ENCODE results near the gene FERMT1. TPM values are rescaled to one million over a fixed set of nuclear protein-coding genes. Genes with fewer than 3 reads are reported as not detected.

The FERMT1 gene, protein sequence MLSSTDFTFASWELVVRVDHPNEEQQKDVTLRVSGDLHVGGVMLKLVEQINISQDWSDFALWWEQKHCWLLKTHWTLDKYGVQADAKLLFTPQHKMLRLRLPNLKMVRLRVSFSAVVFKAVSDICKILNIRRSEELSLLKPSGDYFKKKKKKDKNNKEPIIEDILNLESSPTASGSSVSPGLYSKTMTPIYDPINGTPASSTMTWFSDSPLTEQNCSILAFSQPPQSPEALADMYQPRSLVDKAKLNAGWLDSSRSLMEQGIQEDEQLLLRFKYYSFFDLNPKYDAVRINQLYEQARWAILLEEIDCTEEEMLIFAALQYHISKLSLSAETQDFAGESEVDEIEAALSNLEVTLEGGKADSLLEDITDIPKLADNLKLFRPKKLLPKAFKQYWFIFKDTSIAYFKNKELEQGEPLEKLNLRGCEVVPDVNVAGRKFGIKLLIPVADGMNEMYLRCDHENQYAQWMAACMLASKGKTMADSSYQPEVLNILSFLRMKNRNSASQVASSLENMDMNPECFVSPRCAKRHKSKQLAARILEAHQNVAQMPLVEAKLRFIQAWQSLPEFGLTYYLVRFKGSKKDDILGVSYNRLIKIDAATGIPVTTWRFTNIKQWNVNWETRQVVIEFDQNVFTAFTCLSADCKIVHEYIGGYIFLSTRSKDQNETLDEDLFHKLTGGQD
- total RNA-seq (under 1 TPM in 1 of 2 donors, not detected in 1; 0.16 TPM), total RNA-seq (0.15 to 1.3 reads per million in 2 donors)

DNA sequence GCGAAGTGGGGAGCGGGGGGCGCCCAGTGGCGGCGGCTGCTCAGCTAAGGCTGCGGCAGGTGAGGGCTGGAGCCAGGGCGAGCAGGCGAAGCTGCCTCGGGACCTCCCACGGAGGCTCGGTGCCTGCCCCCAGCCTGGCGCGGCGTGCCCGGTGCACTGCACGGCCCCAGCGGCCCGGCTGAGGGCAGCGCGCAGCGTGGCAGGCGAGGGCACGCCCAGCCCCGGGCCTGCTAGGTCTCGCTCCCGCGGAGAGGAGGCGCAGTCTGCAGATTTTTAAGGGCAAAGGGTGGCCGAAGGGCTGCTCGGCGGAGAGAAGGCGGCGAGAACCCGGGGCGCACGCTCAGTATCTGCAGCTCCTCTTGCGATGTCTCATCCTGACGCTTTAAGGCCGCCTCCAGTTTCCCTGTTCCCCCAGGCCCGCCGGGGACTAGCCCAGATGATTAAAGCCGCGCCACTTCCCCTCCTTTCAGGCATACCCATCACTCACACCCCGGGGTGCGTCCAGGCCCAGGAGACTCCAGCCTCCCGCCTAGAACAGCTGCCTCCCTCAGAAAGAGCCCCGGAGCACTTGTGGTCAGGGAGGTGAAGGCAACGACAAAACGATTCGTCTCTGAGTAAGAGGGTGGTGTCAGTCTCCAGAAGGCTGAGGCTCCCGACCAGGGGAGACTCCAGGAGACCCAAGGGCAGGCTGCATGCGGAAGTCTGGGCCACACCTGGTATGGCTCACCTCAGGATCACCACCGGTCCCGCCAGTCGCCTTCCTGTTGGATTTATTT lies at the start of gene FERMT1:
FERMT1 (minus strand) TSS at position 158 of the 776 bp plus-strand sequence. CDS start 3,476 bp downstream, outside the sequence.
- peaks cover 69% of the 10 kb centered on the region for H3K27me3 Mint-ChIP-seq
- DNase-seq = no peak
- H3K4me1 Mint-ChIP-seq = peaks cover 6% of the 10 kb centered on the region
- peaks cover 4% of the 10 kb centered on the region for H3K36me3 Mint-ChIP-seq (ENCODE audit: low read depth)
- H3K4me3 Mint-ChIP-seq = peak within 1 kb of the TSS; percentile 82
- H3K27ac Mint-ChIP-seq = no peak within 1 kb of the TSS
- ATAC-seq = peak; percentile 54
- H3K9me3 ChIP-seq (ENCODE audit: control insufficient read depth, low read length, poor library complexity, severe bottlenecking) = no peaks in the 10 kb centered on the region

GRCh38 chr20:6169251-6169650 lies 46.4 kb upstream of the FERMT1 start:
- H3K27me3 Mint-ChIP-seq = peaks cover 7% of the 10 kb centered on the region
- no peaks in the 10 kb centered on the region for H3K36me3 Mint-ChIP-seq (ENCODE audit: low read depth)

DNA sequence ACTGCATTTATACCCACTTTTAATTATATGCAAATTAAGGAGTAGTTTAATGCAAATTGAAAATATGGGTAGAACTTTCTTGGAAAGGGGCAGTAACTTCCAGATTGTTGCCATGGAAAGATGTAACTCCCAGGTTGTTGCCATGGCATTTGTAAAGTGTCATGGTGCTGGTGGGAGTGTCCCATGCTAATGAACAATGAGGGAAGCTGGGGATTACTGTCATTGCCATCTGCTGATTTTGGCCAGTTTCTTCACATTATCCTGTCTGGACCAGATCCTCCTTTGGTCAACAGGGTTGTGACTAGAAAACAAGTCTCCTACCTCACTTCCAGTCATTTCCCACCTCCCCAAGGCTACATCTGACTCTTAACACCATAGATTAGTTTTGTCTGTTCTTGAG lies 45.4 kb upstream of the FERMT1 start:
- ATAC-seq (no peak), DNase-seq (no peak)
- Mint-ChIP-seq H3K4me1 (no peaks in the 10 kb centered on the region), H3K36me3 (ENCODE audit: low read depth) (no peaks in the 10 kb centered on the region), H3K27me3 (peaks cover 7% of the 10 kb centered on the region), H3K27ac (no peak overlapping the region), H3K4me3 (no peak overlapping the region)
- H3K9me3 ChIP-seq (ENCODE audit: control insufficient read depth, low read length, poor library complexity, severe bottlenecking) = no peaks in the 10 kb centered on the region

More at GRCh38 chr20:6169251-6169650, 46.4 kb upstream of the FERMT1 start:
- Mint-ChIP-seq H3K4me1 (no peaks in the 10 kb centered on the region), H3K27ac (no peak overlapping the region), H3K4me3 (no peak overlapping the region)
- DNase-seq = no peak
- H3K9me3 ChIP-seq (ENCODE audit: control insufficient read depth, low read length, poor library complexity, severe bottlenecking) = no peaks in the 10 kb centered on the region
- ATAC-seq = no peak

DNA sequence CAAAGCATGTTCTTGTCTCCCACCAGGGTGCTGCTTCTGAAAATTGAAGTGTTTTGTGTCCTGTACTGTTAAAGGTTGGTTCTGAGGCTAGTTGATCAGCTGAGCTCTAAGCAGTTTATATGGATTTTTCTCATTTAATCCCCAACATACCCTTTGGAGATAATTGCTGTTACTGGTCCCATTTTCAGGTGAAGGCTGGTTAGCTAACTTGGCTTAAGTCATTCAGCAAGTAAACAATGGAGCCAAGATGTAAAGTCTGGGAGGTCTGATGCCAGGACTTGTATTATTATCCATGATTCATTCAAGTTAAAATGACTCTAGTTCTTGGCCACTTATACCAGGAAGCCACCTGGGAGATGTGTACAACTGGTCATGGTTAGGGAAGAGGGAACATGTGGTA lies 42.5 kb upstream of the FERMT1 start:
- no peak for DNase-seq

GRCh38 chr20:6164421-6165341 lies 41.9 kb upstream of the FERMT1 start:
- no peak overlapping the region for H3K27ac Mint-ChIP-seq
- no peaks in the 10 kb centered on the region for H3K36me3 Mint-ChIP-seq (ENCODE audit: low read depth)
- DNase-seq = no peak
- no peaks in the 10 kb centered on the region for H3K4me1 Mint-ChIP-seq
- no peak overlapping the region for H3K4me3 Mint-ChIP-seq
- no peaks in the 10 kb centered on the region for H3K9me3 ChIP-seq (ENCODE audit: control insufficient read depth, low read length, poor library complexity, severe bottlenecking)
- H3K27me3 Mint-ChIP-seq = peaks cover 20% of the 10 kb centered on the region
- ATAC-seq = no peak

More for the DNA sequence above, 42.5 kb upstream of the FERMT1 start:
- Mint-ChIP-seq H3K27ac (no peak overlapping the region), H3K4me1 (no peaks in the 10 kb centered on the region), H3K4me3 (no peak overlapping the region), H3K36me3 (ENCODE audit: low read depth) (no peaks in the 10 kb centered on the region), H3K27me3 (peaks cover 20% of the 10 kb centered on the region)
- no peak for ATAC-seq
- no peaks in the 10 kb centered on the region for H3K9me3 ChIP-seq (ENCODE audit: control insufficient read depth, low read length, poor library complexity, severe bottlenecking)

GRCh38 chr20:6160736-6161135 lies 37.9 kb upstream of the FERMT1 start:
- no peaks in the 10 kb centered on the region for H3K4me1 Mint-ChIP-seq
- no peak for DNase-seq
- no peaks in the 10 kb centered on the region for H3K36me3 Mint-ChIP-seq (ENCODE audit: low read depth)
- H3K9me3 ChIP-seq (ENCODE audit: control insufficient read depth, low read length, poor library complexity, severe bottlenecking) = no peaks in the 10 kb centered on the region
- no peak overlapping the region for H3K4me3 Mint-ChIP-seq
- no peak for ATAC-seq
- peaks cover 20% of the 10 kb centered on the region for H3K27me3 Mint-ChIP-seq
- no peak overlapping the region for H3K27ac Mint-ChIP-seq

DNA sequence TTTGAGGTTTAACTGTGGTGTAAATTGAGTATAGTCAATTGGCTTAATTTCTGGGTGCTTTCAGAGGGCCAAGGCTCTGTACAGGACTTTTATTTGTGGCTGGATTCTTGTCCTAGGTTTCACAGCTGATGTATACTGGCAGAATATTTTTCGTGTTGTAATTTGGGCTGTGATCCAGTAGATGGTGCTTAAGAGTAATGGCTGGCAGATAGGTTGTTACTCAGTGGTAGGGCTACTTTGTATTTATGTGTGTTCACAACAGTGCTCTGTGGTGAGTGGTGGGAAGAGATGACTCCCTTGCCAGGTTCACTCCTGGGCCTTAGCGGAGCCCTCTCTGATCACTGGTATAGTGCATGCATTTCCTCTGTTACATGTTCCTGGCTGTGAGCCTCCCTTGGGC lies 34.5 kb upstream of the FERMT1 start:
- no peaks in the 10 kb centered on the region for H3K9me3 ChIP-seq (ENCODE audit: control insufficient read depth, low read length, poor library complexity, severe bottlenecking)
- Mint-ChIP-seq H3K36me3 (ENCODE audit: low read depth) (no peaks in the 10 kb centered on the region), H3K27ac (no peak overlapping the region), H3K27me3 (peaks cover 11% of the 10 kb centered on the region), H3K4me1 (no peaks in the 10 kb centered on the region), H3K4me3 (no peak overlapping the region)
- ATAC-seq (no peak), DNase-seq (no peak)

DNA sequence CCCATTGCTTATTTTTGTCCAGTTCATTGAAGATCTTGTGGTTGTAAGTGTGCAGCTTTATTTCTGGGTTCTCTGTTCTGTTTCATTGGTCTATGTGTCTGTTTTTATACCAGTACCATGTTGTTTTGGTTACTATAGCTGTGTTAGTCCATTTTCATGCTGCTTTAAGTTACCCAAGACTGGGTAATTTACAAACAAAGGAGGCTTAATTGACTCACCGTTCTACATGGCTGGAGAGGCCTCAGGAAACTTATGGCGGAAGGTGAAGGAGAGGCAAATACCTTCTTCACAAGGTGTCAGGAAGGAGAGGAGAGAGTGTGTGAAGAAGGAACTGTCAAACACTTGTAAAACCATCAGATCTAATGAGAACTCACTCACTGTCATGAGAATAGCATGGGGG lies 29.9 kb upstream of the FERMT1 start:
- DNase-seq (no peak), ATAC-seq (no peak)
- H3K4me3 Mint-ChIP-seq = no peak overlapping the region
- H3K4me1 Mint-ChIP-seq = no peaks in the 10 kb centered on the region
- no peak overlapping the region for H3K27ac Mint-ChIP-seq
- H3K27me3 Mint-ChIP-seq = peaks cover 9% of the 10 kb centered on the region
- no peaks in the 10 kb centered on the region for H3K36me3 Mint-ChIP-seq (ENCODE audit: low read depth)
- H3K9me3 ChIP-seq (ENCODE audit: control insufficient read depth, low read length, poor library complexity, severe bottlenecking) = no peaks in the 10 kb centered on the region

GRCh38 chr20:6148073-6148472 lies 25.2 kb upstream of the FERMT1 start:
- Mint-ChIP-seq H3K27me3 (peaks cover 15% of the 10 kb centered on the region), H3K27ac (no peak overlapping the region), H3K4me3 (no peak overlapping the region)

DNA sequence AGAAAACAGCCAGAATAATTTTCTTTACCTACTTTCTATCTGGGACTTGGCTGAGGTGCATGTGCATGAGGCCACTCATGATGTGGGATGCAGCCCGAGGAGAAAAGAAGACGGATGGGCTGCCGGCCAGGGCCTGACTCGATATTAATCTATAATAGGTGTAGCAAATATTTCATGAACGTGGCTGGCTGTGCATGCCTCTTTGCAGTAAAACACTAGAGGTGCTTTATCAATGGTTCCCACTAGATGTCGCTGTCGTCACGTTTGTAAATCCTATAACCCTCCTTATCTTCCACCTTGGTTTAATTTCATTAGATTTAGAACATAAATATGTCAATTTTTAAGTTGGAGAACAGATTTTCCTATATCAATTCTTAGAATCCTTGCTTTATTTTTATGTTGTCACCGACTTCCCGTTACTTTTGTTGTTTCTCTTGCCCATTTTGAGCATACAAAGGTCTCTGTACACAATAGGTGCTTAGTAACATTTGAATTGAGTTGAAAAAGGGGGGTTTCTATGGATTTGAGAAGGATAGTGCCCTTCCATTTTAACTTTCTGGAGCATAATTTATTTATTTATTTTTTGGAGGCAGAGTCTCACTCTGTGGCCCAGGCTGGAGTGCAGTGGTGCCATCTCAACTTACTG lies 19.6 kb upstream of the FERMT1 start:
- H3K4me1 Mint-ChIP-seq = no peaks in the 10 kb centered on the region
- H3K27ac Mint-ChIP-seq = no peak overlapping the region
- peaks cover 20% of the 10 kb centered on the region for H3K27me3 Mint-ChIP-seq
- H3K4me3 Mint-ChIP-seq = no peak overlapping the region
- ATAC-seq = peak; percentile 52
- H3K36me3 Mint-ChIP-seq (ENCODE audit: low read depth) = no peaks in the 10 kb centered on the region
- no peaks in the 10 kb centered on the region for H3K9me3 ChIP-seq (ENCODE audit: control insufficient read depth, low read length, poor library complexity, severe bottlenecking)
- DNase-seq = peak in 1 of 3 donors; percentile 17

More at GRCh38 chr20:6148073-6148472, 25.2 kb upstream of the FERMT1 start:
- ATAC-seq = no peak
- H3K9me3 ChIP-seq (ENCODE audit: control insufficient read depth, low read length, poor library complexity, severe bottlenecking) = no peaks in the 10 kb centered on the region
- Mint-ChIP-seq H3K36me3 (ENCODE audit: low read depth) (no peaks in the 10 kb centered on the region), H3K4me1 (no peaks in the 10 kb centered on the region)
- no peak for DNase-seq

GRCh38 chr20:6140947-6141346 lies 18.1 kb upstream of the FERMT1 start:
- Mint-ChIP-seq H3K4me3 (no peak overlapping the region), H3K4me1 (no peaks in the 10 kb centered on the region), H3K27ac (no peak overlapping the region), H3K27me3 (peaks cover 33% of the 10 kb centered on the region), H3K36me3 (ENCODE audit: low read depth) (peaks cover 3% of the 10 kb centered on the region)
- DNase-seq (no peak), ATAC-seq (no peak)
- H3K9me3 ChIP-seq (ENCODE audit: control insufficient read depth, low read length, poor library complexity, severe bottlenecking) = no peaks in the 10 kb centered on the region

- peaks cover 71% of the 10 kb centered on the region for H3K27me3 Mint-ChIP-seq
- DNase-seq = no peak
- no peak overlapping the region for H3K4me3 Mint-ChIP-seq
- ATAC-seq = no peak
- H3K9me3 ChIP-seq (ENCODE audit: control insufficient read depth, low read length, poor library complexity, severe bottlenecking) = no peaks in the 10 kb centered on the region
- peaks cover 3% of the 10 kb centered on the region for H3K36me3 Mint-ChIP-seq (ENCODE audit: low read depth)
- no peaks in the 10 kb centered on the region for H3K4me1 Mint-ChIP-seq
- H3K27ac Mint-ChIP-seq = no peak overlapping the region
These were observed 12.5 kb upstream of the FERMT1 start for GRCh38 chr20:6135347-6135746.
